ENCODE results near the gene CTDNEP1. TPM values are rescaled to one million over a fixed set of nuclear protein-coding genes. Genes with fewer than 3 reads are reported as not detected.
A peak's percentile ranks its signal among the peaks of the same experiment; 100 is the strongest.

The CTDNEP1 gene
- total RNA-seq, 2 donors from 2014 or later, result 51.3 to 51.7 TPM

DNA sequence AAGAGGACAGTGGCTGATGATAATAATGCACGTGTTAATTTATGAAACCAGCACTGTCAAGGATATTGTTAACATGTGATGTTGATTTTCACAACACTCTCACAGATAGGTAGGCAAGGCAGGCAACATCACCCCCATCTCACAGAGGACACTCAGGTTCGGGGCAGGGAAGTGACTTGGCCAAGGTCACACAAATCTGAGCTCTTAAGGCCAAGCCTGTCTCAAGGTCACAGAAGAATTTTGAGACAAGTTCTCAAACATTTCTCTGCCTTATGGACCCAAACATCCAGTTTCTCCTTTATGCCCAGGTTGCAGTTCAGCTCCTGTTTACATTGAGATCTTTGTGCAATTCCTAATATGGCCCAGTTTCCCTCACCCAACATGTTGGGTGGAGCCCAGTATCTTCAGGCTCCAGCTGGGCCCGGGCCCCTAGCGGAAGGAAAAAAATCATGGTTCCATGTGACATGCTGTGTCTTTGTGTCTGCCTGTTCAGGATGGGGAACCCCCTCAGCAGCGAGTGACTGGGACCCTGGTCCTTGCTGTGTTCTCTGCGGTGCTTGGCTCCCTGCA, 31.3 kb upstream of the CTDNEP1 start:
- TF ChIP-seq, protein P1, sequence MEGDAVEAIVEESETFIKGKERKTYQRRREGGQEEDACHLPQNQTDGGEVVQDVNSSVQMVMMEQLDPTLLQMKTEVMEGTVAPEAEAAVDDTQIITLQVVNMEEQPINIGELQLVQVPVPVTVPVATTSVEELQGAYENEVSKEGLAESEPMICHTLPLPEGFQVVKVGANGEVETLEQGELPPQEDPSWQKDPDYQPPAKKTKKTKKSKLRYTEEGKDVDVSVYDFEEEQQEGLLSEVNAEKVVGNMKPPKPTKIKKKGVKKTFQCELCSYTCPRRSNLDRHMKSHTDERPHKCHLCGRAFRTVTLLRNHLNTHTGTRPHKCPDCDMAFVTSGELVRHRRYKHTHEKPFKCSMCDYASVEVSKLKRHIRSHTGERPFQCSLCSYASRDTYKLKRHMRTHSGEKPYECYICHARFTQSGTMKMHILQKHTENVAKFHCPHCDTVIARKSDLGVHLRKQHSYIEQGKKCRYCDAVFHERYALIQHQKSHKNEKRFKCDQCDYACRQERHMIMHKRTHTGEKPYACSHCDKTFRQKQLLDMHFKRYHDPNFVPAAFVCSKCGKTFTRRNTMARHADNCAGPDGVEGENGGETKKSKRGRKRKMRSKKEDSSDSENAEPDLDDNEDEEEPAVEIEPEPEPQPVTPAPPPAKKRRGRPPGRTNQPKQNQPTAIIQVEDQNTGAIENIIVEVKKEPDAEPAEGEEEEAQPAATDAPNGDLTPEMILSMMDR (IDR thresholded peaks at IDR 0.05), result no peak
- Histone ChIP-seq H3K9me3 (no peaks in the 10 kb centered on the region), H3K4me1 (ENCODE audit: control insufficient read depth in 1 of 2, low read depth in 2 of 2) (peaks cover 13 to 26% of the 10 kb centered on the region in 2 donors), H3K4me3 (no peak overlapping the region), H3K27ac (no peak overlapping the region), H3K36me3 (no peaks in the 10 kb centered on the region), H3K27me3 (replicated peaks; ENCODE audit: insufficient read depth) (no peaks in the 10 kb centered on the region)
- DNase-seq (ENCODE audit: low spot score), result no peak
- ATAC-seq (ENCODE audit: insufficient number of reproducible peaks, low FRiP score, low read depth), result no peak

DNA sequence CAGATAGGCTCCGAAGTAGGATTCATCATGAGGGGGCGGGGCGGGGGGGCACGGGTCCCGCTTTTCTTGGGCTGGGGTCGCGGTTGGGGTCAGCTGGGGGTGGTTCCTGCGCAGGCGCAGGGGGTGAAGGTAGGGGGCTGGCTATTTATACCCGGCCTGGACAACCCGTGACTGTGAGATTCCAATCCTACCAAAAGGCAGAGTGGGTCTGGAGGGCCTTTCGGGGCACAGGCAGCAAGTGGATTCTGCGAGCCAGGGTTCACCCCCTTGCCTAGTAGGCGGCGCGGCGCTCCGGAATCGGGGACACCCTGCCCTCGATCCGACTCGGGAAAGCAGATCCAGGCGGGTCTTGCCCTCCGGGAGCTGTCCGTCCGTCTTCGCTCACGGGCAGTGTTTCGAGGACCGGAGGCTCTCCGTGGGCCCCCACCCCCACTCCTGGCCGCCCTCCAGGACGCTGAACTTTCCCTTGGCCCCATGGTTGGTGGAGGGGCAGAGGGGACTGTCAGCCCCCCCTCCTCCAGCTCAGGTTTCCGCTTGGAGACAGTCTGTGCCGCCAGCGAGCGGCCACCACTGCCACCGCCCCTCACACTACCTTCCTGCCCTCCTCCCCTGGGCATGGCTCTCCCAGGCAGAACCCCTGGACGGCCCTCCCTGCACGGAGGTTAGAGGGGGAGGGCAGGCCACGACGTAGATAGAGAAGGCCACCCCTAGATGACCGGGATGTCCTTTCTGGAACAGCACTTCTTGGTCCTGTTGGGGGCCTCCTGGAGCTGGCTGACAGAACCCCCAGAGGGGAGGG, 30.6 kb upstream of the CTDNEP1 start:
- Histone ChIP-seq H3K27me3 (replicated peaks; ENCODE audit: insufficient read depth) (no peaks in the 10 kb centered on the region), H3K36me3 (no peaks in the 10 kb centered on the region), H3K9me3 (no peaks in the 10 kb centered on the region), H3K4me3 (peak overlapping the region; percentile 73), H3K27ac (no peak overlapping the region), H3K4me1 (ENCODE audit: control insufficient read depth in 1 of 2, low read depth in 2 of 2) (peaks cover 13 to 26% of the 10 kb centered on the region in 2 donors)
- DNase-seq (ENCODE audit: low spot score), result no peak
- TF ChIP-seq, protein P1 (IDR thresholded peaks at IDR 0.05), result no peak
- ATAC-seq (ENCODE audit: insufficient number of reproducible peaks, low FRiP score, low read depth), result no peak

DNA sequence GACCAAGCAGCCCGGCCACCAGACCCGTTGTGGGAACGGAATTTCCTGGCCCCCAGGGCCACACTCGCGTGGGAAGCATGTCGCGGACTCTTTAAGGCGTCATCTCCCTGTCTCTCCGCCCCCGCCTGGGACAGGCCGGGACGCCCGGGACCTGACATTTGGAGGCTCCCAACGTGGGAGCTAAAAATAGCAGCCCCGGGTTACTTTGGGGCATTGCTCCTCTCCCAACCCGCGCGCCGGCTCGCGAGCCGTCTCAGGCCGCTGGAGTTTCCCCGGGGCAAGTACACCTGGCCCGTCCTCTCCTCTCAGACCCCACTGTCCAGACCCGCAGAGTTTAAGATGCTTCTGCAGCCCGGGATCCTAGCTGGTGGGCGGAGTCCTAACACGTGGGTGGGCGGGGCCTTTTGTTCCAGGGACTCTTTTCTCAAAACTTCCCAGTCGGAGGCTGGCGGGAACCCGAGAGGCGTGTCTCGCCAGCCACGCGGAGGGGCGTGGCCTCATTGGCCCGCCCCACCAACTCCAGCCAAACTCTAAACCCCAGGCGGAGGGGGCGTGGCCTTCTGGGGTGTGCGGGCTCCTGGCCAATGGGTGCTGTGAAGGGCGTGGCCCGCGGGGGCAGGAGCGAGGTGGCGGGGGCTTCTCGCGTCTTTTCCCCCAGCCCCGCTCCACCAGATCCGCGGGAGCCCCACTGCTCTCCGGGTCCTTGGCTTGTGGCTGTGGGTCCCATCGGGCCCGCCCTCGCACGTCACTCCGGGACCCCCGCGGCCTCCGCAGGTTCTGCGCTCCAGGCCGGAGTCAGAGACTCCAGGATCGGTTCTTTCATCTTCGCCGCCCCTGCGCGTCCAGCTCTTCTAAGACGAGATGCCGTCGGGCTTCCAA, 29.8 kb upstream of the CTDNEP1 start, which contains the start of gene SLC2A4:
TSS of gene SLC2A4 (plus strand) at position 645 of the 879 bp plus-strand sequence. CDS start at position 862, 217 bp downstream.
- TF ChIP-seq, protein P1 (IDR thresholded peaks at IDR 0.05), result no peak
- no peaks in the 10 kb centered on the region for H3K27me3 ChIP-seq (replicated peaks; ENCODE audit: insufficient read depth)
- ATAC-seq (ENCODE audit: insufficient number of reproducible peaks, low FRiP score, low read depth), result peak; percentile 84
- peak within 1 kb of the TSS; percentile 82 to 90 for H3K27ac ChIP-seq
- peak; percentile 78 for DNase-seq (ENCODE audit: low spot score)
- H3K9me3 ChIP-seq, result no peaks in the 10 kb centered on the region
- H3K4me3 ChIP-seq, result peak within 1 kb of the TSS; percentile 73
- H3K4me1 ChIP-seq (ENCODE audit: control insufficient read depth in 1 of 2, low read depth in 2 of 2), result peaks cover 13 to 26% of the 10 kb centered on the region in 2 donors
- no peaks in the 10 kb centered on the region for H3K36me3 ChIP-seq

DNA sequence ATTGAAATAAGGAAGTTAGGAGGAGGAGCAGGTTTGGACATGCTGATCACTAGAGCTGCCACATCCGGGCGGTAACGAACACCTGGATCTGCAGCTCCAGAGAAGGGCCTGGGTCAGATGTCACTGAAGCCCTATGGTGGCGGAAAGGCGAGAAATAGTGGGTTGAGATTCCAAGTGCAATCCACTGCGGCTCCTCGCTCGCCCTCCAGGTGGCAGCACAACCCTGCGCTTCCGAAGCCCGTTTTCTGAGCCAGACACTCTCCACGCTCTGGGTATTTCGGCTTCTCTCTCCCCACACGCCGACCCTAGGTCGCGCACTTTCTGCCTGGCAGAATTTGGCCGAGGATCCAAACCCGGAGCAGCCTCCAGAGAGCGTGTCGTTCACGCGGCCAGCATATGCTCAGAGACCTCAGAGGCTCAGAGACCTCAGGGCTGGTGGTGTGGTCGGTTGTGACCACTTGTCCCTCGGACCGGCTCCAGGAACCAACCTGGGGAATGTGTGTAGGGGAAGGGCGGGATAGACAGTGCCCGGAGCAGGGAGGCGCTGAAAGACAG, 29.1 kb upstream of the CTDNEP1 start:
- TF ChIP-seq, protein P1 (IDR thresholded peaks at IDR 0.05), result peak; percentile 88
- ATAC-seq (ENCODE audit: insufficient number of reproducible peaks, low FRiP score, low read depth) (peak; percentile 37), DNase-seq (ENCODE audit: low spot score) (peak; percentile 33)
- Histone ChIP-seq H3K4me3 (peak overlapping the region; percentile 73), H3K27me3 (replicated peaks; ENCODE audit: insufficient read depth) (no peaks in the 10 kb centered on the region), H3K9me3 (no peaks in the 10 kb centered on the region), H3K27ac (peak overlapping the region; percentile 82 to 90), H3K36me3 (no peaks in the 10 kb centered on the region), H3K4me1 (ENCODE audit: control insufficient read depth in 1 of 2, low read depth in 2 of 2) (peaks cover 13 to 26% of the 10 kb centered on the region in 2 donors)
